NT2/D1 (cell line): ENCODE data around the gene METAP1D.

Experiments
- SUZ12 ChIP-seq: IDR thresholded peaks from 2 replicates; pipeline ENCODE4 v1.6.1; 2011; ENCODE audit not compliant: insufficient read length, insufficient read depth; ENCODE audit errors: extremely low read depth
- YY1 ChIP-seq: IDR thresholded peaks from 2 replicates; pipeline ENCODE4 v1.6.1; 2011; ENCODE audit not compliant: insufficient read length, insufficient read depth
- ZNF274 ChIP-seq: IDR thresholded peaks from 2 replicates; pipeline ENCODE4 v1.6.1; 2011; ENCODE audit warnings: mild to moderate bottlenecking, low read depth, low read length

GRCh38 chr2:171964308-171964707 is 35.4 kb upstream of the METAP1D start:
- TF ChIP-seq YY1 (no peak), ZNF274 (no peak), SUZ12 (no peak)
